Panc1 (cell line): ENCODE results near the gene USP53. TPM values are rescaled to one million over a fixed set of nuclear protein-coding genes. Genes with fewer than 3 reads are reported as not detected.

Experiments used
- ATAC-seq: fragments of 200-7000 bp; cut with Tn5 transposase; 2 replicates; pipeline ENCODE4 v1.9.1; 2020; ENCODE audit warnings: mild to moderate bottlenecking, moderate library complexity
- BruUV-seq: library from RNA; stranded (reverse); fragments of 400-500 nt; replicated peaks from 2 replicates; lab custom pipeline; 2021; lab: Mats Ljungman, UMichigan
- CTCF ChIA-PET: fragments of 300-600 bp; sonication (Branson Sonifier 250); formaldehyde crosslinking; loops from one replicate; lab custom pipeline; 2022; ENCODE audit warnings: antibody characterized with exemption; lab: Charles Lee
- POLR2A ChIA-PET: fragments of 300-600 bp; sonication (Branson Sonifier 250); formaldehyde crosslinking; loops from one replicate; lab custom pipeline; 2022; ENCODE audit warnings: antibody characterized with exemption; lab: Charles Lee
- DNase-seq: peaks from one replicate; pipeline ENCODE4 v3.0.0-alpha.2; 2010; ENCODE audit warnings: low read depth, low spot score
- H3K27ac ChIP-seq: 2 replicates; pipeline ENCODE4 v1.5.1; 2011; ENCODE audit warnings: mild to moderate bottlenecking, low read length, inconsistent platforms
- H3K27me3 ChIP-seq: fragments of 200-500 bp; sonication (Bioruptor generic); 2 replicates; pipeline ENCODE4 v1.6.0; 2014; ENCODE audit warnings: low read length, inconsistent platforms; ENCODE audit not compliant: control insufficient read depth, insufficient read depth
- H3K36me3 ChIP-seq: fragments of 200-500 bp; sonication (Bioruptor generic); 2 replicates; pipeline ENCODE4 v1.5.1; 2014; ENCODE audit warnings: inconsistent platforms, mild to moderate bottlenecking, low read length, moderate library complexity; ENCODE audit not compliant: control insufficient read depth, insufficient read depth
- H3K4me1 ChIP-seq: 2 replicates; pipeline ENCODE4 v1.5.1; 2011; ENCODE audit warnings: inconsistent platforms, mild to moderate bottlenecking, low read length, moderate library complexity; ENCODE audit not compliant: control insufficient read depth, insufficient read depth
- H3K4me3 ChIP-seq, 2 experiments: 2 replicates each; pipeline ENCODE4 v1.5.1; 2011 to 2012; ENCODE audit warnings: low read depth in 2 of 2, low read length in 2 of 2, mild to moderate bottlenecking in 2 of 2, inconsistent platforms in 1 of 2, moderate library complexity in 1 of 2
- H3K9me3 ChIP-seq: fragments of 200-500 bp; sonication (Bioruptor generic); 2 replicates; pipeline ENCODE4 v1.5.1; 2014; ENCODE audit warnings: low read depth, mild to moderate bottlenecking, inconsistent platforms, low read length, moderate library complexity; ENCODE audit not compliant: control insufficient read depth, insufficient read depth
- POLR2AphosphoS5 ChIP-seq: IDR thresholded peaks from 2 replicates; pipeline ENCODE4 v1.6.1; 2012; ENCODE audit warnings: mild to moderate bottlenecking, low read depth, low read length, moderate library complexity
- REST ChIP-seq, 2 experiments: IDR thresholded peaks; 2 replicates each; pipeline ENCODE4 v1.6.1; 2011 to 2012; ENCODE audit warnings: low read depth in 2 of 2, control low read depth in 1 of 2, low read length in 1 of 2, mild to moderate bottlenecking in 1 of 2, moderate library complexity in 1 of 2; ENCODE audit not compliant: insufficient read depth in 1 of 2
- SIN3A ChIP-seq: IDR thresholded peaks from 2 replicates; pipeline ENCODE4 v1.6.1; 2012; ENCODE audit warnings: low read depth, mild to moderate bottlenecking, low read length, moderate library complexity, borderline replicate concordance; ENCODE audit not compliant: insufficient read depth
- TCF7L2 ChIP-seq: IDR thresholded peaks from 2 replicates; pipeline ENCODE4 v1.6.1; 2011; ENCODE audit warnings: mild to moderate bottlenecking, low read depth, low read length, inconsistent platforms
- in situ Hi-C: cut with HindIII; loops from 2 replicates; pipeline ENCODE4 v1.10.0; 2016; ENCODE audit warnings: low sequenced_read_pairs, low pct_unique_long_range_greater_than_20kb
- intact Hi-C: fragments of 100-400 bp; cut with micrococcal nuclease; formaldehyde crosslinking; loops from one replicate; pipeline ENCODE4 v1.10.0; 2022; ENCODE audit not compliant: unreplicated experiment
- total RNA-seq: library from RNA; stranded (reverse); gene quantifications from one replicate; pipeline ENCODE4 v1.2.1, GENCODE V29; 2021; ENCODE audit not compliant: unreplicated experiment
- TF ChIP-seq, protein P1 (sequence below): fragments of 450-650 bp; IDR thresholded peaks from 2 replicates; pipeline ENCODE4 v1.5.1; 2017; ENCODE audit warnings: mild to moderate bottlenecking

Gene USP53
- total RNA-seq, 1 experiment from 2014 or later: 5.3 TPM

DNA sequence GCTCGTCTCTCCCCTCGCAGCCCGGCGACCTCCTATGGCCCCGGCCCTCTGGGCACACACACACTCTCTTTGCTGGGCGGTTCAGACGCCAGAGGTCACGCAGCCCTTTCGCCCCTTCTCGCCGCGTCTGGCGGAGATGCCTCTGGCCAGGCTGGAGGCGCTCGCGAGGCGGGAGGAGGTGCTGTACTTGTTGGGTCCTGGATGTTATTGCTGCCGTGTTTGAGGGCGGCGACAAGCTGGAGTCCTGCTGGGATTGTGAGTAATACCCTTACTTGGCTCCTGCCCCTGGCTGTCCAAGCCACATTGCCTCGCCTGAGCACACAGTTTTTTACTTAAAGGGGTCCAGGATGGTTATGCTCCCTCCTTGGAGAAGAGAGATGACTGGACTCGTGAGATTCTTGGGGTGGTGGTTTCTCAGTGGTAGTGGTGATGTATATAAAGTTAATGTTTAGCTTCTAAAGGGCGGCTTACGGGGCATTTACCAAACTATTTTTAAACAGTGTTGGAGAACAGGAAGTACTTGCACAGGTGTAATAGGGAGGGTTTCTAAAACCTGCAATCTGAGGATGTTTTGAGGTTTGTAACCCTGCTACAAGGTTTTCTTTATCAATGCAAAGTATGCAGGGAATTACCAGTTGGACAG lies 572 bp downstream of the USP53 start:
- in situ Hi-C loops (no loop called here), intact Hi-C loops (no loop called here)
- H3K36me3 ChIP-seq: no peaks in the 10 kb centered on the region
- H3K4me1 ChIP-seq: no peaks in the 10 kb centered on the region
- H3K27ac ChIP-seq: peak overlapping the region; percentile 65
- peak; percentile 90 for ATAC-seq
- H3K9me3 ChIP-seq: no peaks in the 10 kb centered on the region
- no TSS peak for BruUV-seq
- CTCF ChIA-PET: interaction anchor here (0.6 kb wide), 1 partner anchor 374 kb away, joined by 3 read pairs; no protein-coding TSS in a partner anchor
- DNase-seq: peak; percentile 69
- POLR2A ChIA-PET: no interaction called here
- no peaks in the 10 kb centered on the region for H3K27me3 ChIP-seq
- no peak for TF ChIP-seq SIN3A
- TF ChIP-seq, protein P1, sequence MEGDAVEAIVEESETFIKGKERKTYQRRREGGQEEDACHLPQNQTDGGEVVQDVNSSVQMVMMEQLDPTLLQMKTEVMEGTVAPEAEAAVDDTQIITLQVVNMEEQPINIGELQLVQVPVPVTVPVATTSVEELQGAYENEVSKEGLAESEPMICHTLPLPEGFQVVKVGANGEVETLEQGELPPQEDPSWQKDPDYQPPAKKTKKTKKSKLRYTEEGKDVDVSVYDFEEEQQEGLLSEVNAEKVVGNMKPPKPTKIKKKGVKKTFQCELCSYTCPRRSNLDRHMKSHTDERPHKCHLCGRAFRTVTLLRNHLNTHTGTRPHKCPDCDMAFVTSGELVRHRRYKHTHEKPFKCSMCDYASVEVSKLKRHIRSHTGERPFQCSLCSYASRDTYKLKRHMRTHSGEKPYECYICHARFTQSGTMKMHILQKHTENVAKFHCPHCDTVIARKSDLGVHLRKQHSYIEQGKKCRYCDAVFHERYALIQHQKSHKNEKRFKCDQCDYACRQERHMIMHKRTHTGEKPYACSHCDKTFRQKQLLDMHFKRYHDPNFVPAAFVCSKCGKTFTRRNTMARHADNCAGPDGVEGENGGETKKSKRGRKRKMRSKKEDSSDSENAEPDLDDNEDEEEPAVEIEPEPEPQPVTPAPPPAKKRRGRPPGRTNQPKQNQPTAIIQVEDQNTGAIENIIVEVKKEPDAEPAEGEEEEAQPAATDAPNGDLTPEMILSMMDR: peak; percentile 59
- H3K4me3 ChIP-seq: peak overlapping the region; percentile 74 to 81

DNA sequence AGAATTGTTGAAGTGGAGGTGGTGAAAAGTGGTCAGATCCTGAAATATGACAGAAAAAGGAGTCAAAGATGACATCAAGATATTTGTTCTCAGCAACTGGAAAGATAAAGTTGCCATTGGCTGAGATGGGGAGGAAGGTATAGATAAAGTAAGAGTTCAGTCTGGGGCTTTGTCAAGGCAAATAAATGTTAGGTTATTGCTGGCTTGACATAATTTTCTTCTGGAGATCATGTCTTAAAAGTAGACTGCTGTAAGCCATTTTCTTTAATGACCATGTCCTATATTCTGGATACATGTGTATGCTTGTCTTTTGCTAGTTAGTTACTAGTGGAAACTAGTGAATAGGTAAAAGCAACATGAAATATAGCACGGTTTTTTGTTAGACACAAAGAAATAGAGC lies 5.6 kb downstream of the USP53 start:
- no peaks in the 10 kb centered on the region for H3K27me3 ChIP-seq
- no peak overlapping the region for H3K27ac ChIP-seq
- no peaks in the 10 kb centered on the region for H3K36me3 ChIP-seq
- H3K9me3 ChIP-seq: no peaks in the 10 kb centered on the region
- ATAC-seq: no peak
- intact Hi-C loops (no loop called here), in situ Hi-C loops (no loop called here)
- DNase-seq: no peak
- H3K4me3 ChIP-seq: no peak overlapping the region
- CTCF ChIA-PET: no interaction called here
- no TSS peak for BruUV-seq
- POLR2A ChIA-PET: no interaction called here
- TF ChIP-seq TCF7L2 (no peak), REST (IDR thresholded peaks at IDR 0.05; ENCODE audit: insufficient read depth in 1 of 2, low read depth in 2 of 2, low read length in 1 of 2) (no peak), SIN3A (no peak), POLR2AphosphoS5 (no peak)
- TF ChIP-seq, protein P1: no peak
- H3K4me1 ChIP-seq: no peaks in the 10 kb centered on the region
